Measurements from ENCODE around the gene WFDC2. TPM values are rescaled to one million over a fixed set of nuclear protein-coding genes. Genes with fewer than 3 reads are reported as not detected.

WFDC2 gene
- total and polyA plus RNA-seq, 2 experiments from 2014 or later: 12.6 to 99.1 TPM

GRCh38 chr20:45510242-45510862 lies 40.8 kb downstream of the WFDC2 start:
- no peaks in the 10 kb centered on the region for H3K9me3 ChIP-seq (ENCODE audit: low read depth)

GRCh38 chr20:45515147-45515913 lies 45.8 kb downstream of the WFDC2 start, which contains the start of gene SPINT3:
Gene SPINT3 (minus strand): TSS chr20:45515622. CDS start chr20:45515608, 14 bp downstream.
- no peaks in the 10 kb centered on the region for H3K9me3 ChIP-seq (ENCODE audit: low read depth)
- H3K4me1 ChIP-seq (ENCODE audit: insufficient read depth): no peaks in the 10 kb centered on the region
- peaks cover 16% of the 10 kb centered on the region for H3K27me3 ChIP-seq
- H4K20me1 ChIP-seq (ENCODE audit: insufficient read depth, poor library complexity, severe bottlenecking): no peaks in the 10 kb centered on the region
- H3K79me2 ChIP-seq: no peaks in the 10 kb centered on the region
- no peak within 1 kb of the TSS for H3K27ac ChIP-seq
- H2AFZ ChIP-seq: no peak within 1 kb of the TSS
- H3K36me3 ChIP-seq (replicated peaks; ENCODE audit: insufficient read depth, low read depth): no peaks in the 10 kb centered on the region
- TF ChIP-seq EZH2 (IDR thresholded peaks at IDR 0.05; ENCODE audit: borderline replicate concordance) (no peak), CTCF (IDR thresholded peaks at IDR 0.05; ENCODE audit: poor library complexity) (no peak), EZH2phosphoT487 (IDR thresholded peaks at IDR 0.05; ENCODE audit: low read depth, severe bottlenecking, unreplicated experiment) (no peak)
- no peak within 1 kb of the TSS for H3K4me3 ChIP-seq
- H3K4me2 ChIP-seq: no peak within 1 kb of the TSS
- H3K9me2 ChIP-seq (replicated peaks; ENCODE audit: insufficient read depth): no peaks in the 10 kb centered on the region
- WGBS (ENCODE audit: low lambda C conversion rate, missing lambda C conversion rate): 83% methylated on average over 5 of the region's 5 CpGs
- DNase-seq (ENCODE audit: low spot score): no peak

More at GRCh38 chr20:45510242-45510862, 40.8 kb downstream of the WFDC2 start:
- H3K27me3 ChIP-seq: peaks cover 16% of the 10 kb centered on the region
- TF ChIP-seq CTCF (IDR thresholded peaks at IDR 0.05; ENCODE audit: poor library complexity) (no peak), EZH2 (IDR thresholded peaks at IDR 0.05; ENCODE audit: borderline replicate concordance) (no peak)
- no peak overlapping the region for H3K4me2 ChIP-seq
- no peak overlapping the region for H3K27ac ChIP-seq
- H3K79me2 ChIP-seq: no peaks in the 10 kb centered on the region
- 87% methylated on average over 5 of the region's 5 CpGs for WGBS (ENCODE audit: low lambda C conversion rate, missing lambda C conversion rate)
- H3K4me3 ChIP-seq: no peak overlapping the region
- H4K20me1 ChIP-seq (ENCODE audit: insufficient read depth, poor library complexity, severe bottlenecking): no peaks in the 10 kb centered on the region
- H3K9me2 ChIP-seq (replicated peaks; ENCODE audit: insufficient read depth): no peaks in the 10 kb centered on the region
- no peak for DNase-seq (ENCODE audit: low spot score)
- H3K36me3 ChIP-seq (replicated peaks; ENCODE audit: insufficient read depth, low read depth): no peaks in the 10 kb centered on the region
- no peak overlapping the region for H2AFZ ChIP-seq
- no peaks in the 10 kb centered on the region for H3K4me1 ChIP-seq (ENCODE audit: insufficient read depth)

GRCh38 chr20:45518282-45518681 lies 48.7 kb downstream of the WFDC2 start:
- H3K4me3 ChIP-seq: no peak overlapping the region

More at GRCh38 chr20:45518282-45518681, 48.7 kb downstream of the WFDC2 start:
- H3K27ac ChIP-seq: no peak overlapping the region
- no peaks in the 10 kb centered on the region for H3K79me2 ChIP-seq
- H3K27me3 ChIP-seq: peaks cover 15% of the 10 kb centered on the region
- TF ChIP-seq EZH2 (IDR thresholded peaks at IDR 0.05; ENCODE audit: borderline replicate concordance) (no peak), EZH2phosphoT487 (IDR thresholded peaks at IDR 0.05; ENCODE audit: low read depth, severe bottlenecking, unreplicated experiment) (no peak), CTCF (IDR thresholded peaks at IDR 0.05; ENCODE audit: poor library complexity) (no peak)
- no peaks in the 10 kb centered on the region for H3K4me1 ChIP-seq (ENCODE audit: insufficient read depth)
- no peaks in the 10 kb centered on the region for H3K36me3 ChIP-seq (replicated peaks; ENCODE audit: insufficient read depth, low read depth)
- DNase-seq (ENCODE audit: low spot score): no peak
- no peaks in the 10 kb centered on the region for H4K20me1 ChIP-seq (ENCODE audit: insufficient read depth, poor library complexity, severe bottlenecking)
- no peaks in the 10 kb centered on the region for H3K9me3 ChIP-seq (ENCODE audit: low read depth)
- H3K4me2 ChIP-seq: no peak overlapping the region
- H2AFZ ChIP-seq: no peak overlapping the region
- H3K9me2 ChIP-seq (replicated peaks; ENCODE audit: insufficient read depth): no peaks in the 10 kb centered on the region
- 67% methylated on average over 2 of the region's 2 CpGs for WGBS (ENCODE audit: low lambda C conversion rate, missing lambda C conversion rate)

Measured in hepatocyte (in vitro differentiated cells).